NCI-H2081 (cell line): ENCODE measurements around the gene SLC26A11.
"Not testable (repeated sequence)": the region's sequence is repeated elsewhere in the genome, so short reads cannot be mapped to it uniquely, and the experiment has no call there.

Experiments
- DNase-seq, 2 experiments: peaks; one replicate each; lab custom pipeline; 2025; lab: John Stamatoyannopoulos, UW

Gene SLC26A11

GRCh38 chr17:80195671-80196529 is 24.3 kb upstream of the SLC26A11 start:
- no peak for DNase-seq

- DNase-seq: no peak
Observed at GRCh38 chr17:80196652-80197051, 23.6 kb upstream of the SLC26A11 start.

- DNase-seq: no peak
Observed at GRCh38 chr17:80198144-80198661, 22.0 kb upstream of the SLC26A11 start.

- DNase-seq: not testable (repeated sequence)
Observed at GRCh38 chr17:80199295-80199694, 20.9 kb upstream of the SLC26A11 start.

GRCh38 chr17:80201446-80201845 is 18.8 kb upstream of the SLC26A11 start:
- DNase-seq: no peak

GRCh38 chr17:80202197-80202596 is 18.0 kb upstream of the SLC26A11 start:
- DNase-seq: no peak

- DNase-seq: no peak
Observed at GRCh38 chr17:80203471-80203963, 16.7 kb upstream of the SLC26A11 start.

- no peak for DNase-seq
Observed at GRCh38 chr17:80204626-80205468, 15.4 kb upstream of the SLC26A11 start.

GRCh38 chr17:80205811-80206210 is 14.4 kb upstream of the SLC26A11 start:
- no peak for DNase-seq

GRCh38 chr17:80208050-80208449 is 12.2 kb upstream of the SLC26A11 start:
- DNase-seq: no peak

GRCh38 chr17:80209765-80210164 is 10.5 kb upstream of the SLC26A11 start:
- no peak for DNase-seq

- DNase-seq: no peak
Observed at GRCh38 chr17:80210348-80211108, 9.7 kb upstream of the SLC26A11 start.

- DNase-seq: peak; percentile 41 to 76
Observed at GRCh38 chr17:80212109-80212508, 8.1 kb upstream of the SLC26A11 start.

- DNase-seq: no peak
Observed at GRCh38 chr17:80212511-80212910, 7.7 kb upstream of the SLC26A11 start.

- DNase-seq: no peak
Observed at GRCh38 chr17:80212962-80213642, 7.1 kb upstream of the SLC26A11 start.

- no peak for DNase-seq
Observed at GRCh38 chr17:80213643-80213975, 6.6 kb upstream of the SLC26A11 start.

GRCh38 chr17:80214012-80214877 is 6.0 kb upstream of the SLC26A11 start:
- no peak for DNase-seq

GRCh38 chr17:80214878-80215210 is 5.4 kb upstream of the SLC26A11 start:
- DNase-seq: no peak

GRCh38 chr17:80216473-80217456 is 3.5 kb upstream of the SLC26A11 start:
- no peak for DNase-seq
